ENCODE results near the gene SIDT2.

SIDT2 gene

DNA sequence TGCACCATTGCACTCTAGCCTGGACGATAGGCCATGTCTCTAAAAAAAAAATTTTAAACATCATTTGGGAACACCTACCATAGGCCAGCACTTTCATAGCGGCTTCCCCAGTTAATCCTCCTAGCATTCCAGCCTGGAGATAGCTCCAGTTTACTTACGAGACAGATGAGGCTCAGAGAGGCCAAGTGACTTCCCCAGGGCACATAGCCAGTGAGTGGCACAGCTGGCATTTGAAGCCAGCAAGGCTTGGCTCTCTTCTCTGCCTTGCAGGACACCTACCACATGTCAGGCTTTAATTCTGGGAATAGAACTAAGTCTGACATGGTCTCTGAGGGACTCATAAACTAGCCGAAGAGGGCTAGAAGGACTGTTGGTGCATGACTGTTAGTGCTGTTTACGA lies 15.7 kb downstream of the SIDT2 start:
- H3K9me3 ChIP-seq (ENCODE audit: low read length) = no peaks in the 10 kb centered on the region
- no peak for TF ChIP-seq EZH2 (IDR thresholded peaks at IDR 0.05; ENCODE audit: borderline replicate concordance, low read length)
- TF ChIP-seq, protein P1, sequence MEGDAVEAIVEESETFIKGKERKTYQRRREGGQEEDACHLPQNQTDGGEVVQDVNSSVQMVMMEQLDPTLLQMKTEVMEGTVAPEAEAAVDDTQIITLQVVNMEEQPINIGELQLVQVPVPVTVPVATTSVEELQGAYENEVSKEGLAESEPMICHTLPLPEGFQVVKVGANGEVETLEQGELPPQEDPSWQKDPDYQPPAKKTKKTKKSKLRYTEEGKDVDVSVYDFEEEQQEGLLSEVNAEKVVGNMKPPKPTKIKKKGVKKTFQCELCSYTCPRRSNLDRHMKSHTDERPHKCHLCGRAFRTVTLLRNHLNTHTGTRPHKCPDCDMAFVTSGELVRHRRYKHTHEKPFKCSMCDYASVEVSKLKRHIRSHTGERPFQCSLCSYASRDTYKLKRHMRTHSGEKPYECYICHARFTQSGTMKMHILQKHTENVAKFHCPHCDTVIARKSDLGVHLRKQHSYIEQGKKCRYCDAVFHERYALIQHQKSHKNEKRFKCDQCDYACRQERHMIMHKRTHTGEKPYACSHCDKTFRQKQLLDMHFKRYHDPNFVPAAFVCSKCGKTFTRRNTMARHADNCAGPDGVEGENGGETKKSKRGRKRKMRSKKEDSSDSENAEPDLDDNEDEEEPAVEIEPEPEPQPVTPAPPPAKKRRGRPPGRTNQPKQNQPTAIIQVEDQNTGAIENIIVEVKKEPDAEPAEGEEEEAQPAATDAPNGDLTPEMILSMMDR (IDR thresholded peaks at IDR 0.05; ENCODE audit: low read length) = no peak
- no peaks in the 10 kb centered on the region for H4K20me1 ChIP-seq (ENCODE audit: insufficient read depth, low read length)
- no peak overlapping the region for H2AFZ ChIP-seq (ENCODE audit: low read length)
- H3F3A ChIP-seq (ENCODE audit: insufficient read depth, low read length) = no peaks in the 10 kb centered on the region
- peaks cover 8% of the 10 kb centered on the region for H3K36me3 ChIP-seq (ENCODE audit: insufficient read depth, low read length)
- no peaks in the 10 kb centered on the region for H3K27me3 ChIP-seq (ENCODE audit: insufficient read depth, low read length)
- no peak overlapping the region for H3K9ac ChIP-seq (ENCODE audit: low read length)
- H3K4me3 ChIP-seq (ENCODE audit: low read depth, low read length, poor library complexity, severe bottlenecking) = no peak overlapping the region
- no peaks in the 10 kb centered on the region for H3K9me2 ChIP-seq (ENCODE audit: low read depth, low read length)
- H3K79me2 ChIP-seq (ENCODE audit: insufficient read depth, low read length) = no peaks in the 10 kb centered on the region
- H3K27ac ChIP-seq (ENCODE audit: low read depth, low read length, poor library complexity, severe bottlenecking) = no peak overlapping the region
- H3K4me1 ChIP-seq (ENCODE audit: insufficient read depth, low read length, severe bottlenecking) = peaks cover 8% of the 10 kb centered on the region
- H3K4me2 ChIP-seq (ENCODE audit: low read length) = no peak overlapping the region

DNA sequence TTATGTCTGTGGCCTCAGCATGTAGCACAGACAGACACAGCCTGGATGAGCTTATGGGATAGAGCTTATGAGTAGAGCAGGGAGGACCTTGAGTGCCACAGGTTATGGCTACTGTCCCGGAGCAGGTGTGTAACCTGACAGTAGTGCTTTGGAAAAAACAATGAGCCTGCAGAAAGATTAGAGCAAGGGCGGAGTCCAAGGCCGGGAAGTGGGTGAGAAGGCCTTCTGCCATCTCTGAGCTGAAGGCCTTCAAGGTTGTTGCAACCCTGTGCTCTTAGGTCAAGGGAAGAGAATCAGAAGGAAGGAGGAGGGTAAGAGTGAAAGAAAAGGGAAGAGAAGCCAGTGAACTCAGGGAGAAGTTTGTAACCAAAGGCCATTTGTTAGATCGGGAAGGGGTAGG lies 16.7 kb downstream of the SIDT2 start:
- H4K20me1 ChIP-seq (ENCODE audit: insufficient read depth, low read length) = no peaks in the 10 kb centered on the region
- no peak overlapping the region for H3K27ac ChIP-seq (ENCODE audit: low read depth, low read length, poor library complexity, severe bottlenecking)
- no peak overlapping the region for H3K4me2 ChIP-seq (ENCODE audit: low read length)
- H3F3A ChIP-seq (ENCODE audit: insufficient read depth, low read length) = no peaks in the 10 kb centered on the region
- H3K4me3 ChIP-seq (ENCODE audit: low read depth, low read length, poor library complexity, severe bottlenecking) = no peak overlapping the region
- H2AFZ ChIP-seq (ENCODE audit: low read length) = no peak overlapping the region
- no peaks in the 10 kb centered on the region for H3K79me2 ChIP-seq (ENCODE audit: insufficient read depth, low read length)
- no peaks in the 10 kb centered on the region for H3K4me1 ChIP-seq (ENCODE audit: insufficient read depth, low read length, severe bottlenecking)
- no peak overlapping the region for H3K9ac ChIP-seq (ENCODE audit: low read length)
- H3K9me3 ChIP-seq (ENCODE audit: low read length) = no peaks in the 10 kb centered on the region
- no peaks in the 10 kb centered on the region for H3K27me3 ChIP-seq (ENCODE audit: insufficient read depth, low read length)
- H3K36me3 ChIP-seq (ENCODE audit: insufficient read depth, low read length) = no peaks in the 10 kb centered on the region; the same call in none of the 2 replicates
- H3K9me2 ChIP-seq (ENCODE audit: low read depth, low read length) = no peaks in the 10 kb centered on the region
- TF ChIP-seq, protein P1 (IDR thresholded peaks at IDR 0.05; ENCODE audit: low read length) = no peak
- no peak for TF ChIP-seq EZH2 (IDR thresholded peaks at IDR 0.05; ENCODE audit: borderline replicate concordance, low read length)

DNA sequence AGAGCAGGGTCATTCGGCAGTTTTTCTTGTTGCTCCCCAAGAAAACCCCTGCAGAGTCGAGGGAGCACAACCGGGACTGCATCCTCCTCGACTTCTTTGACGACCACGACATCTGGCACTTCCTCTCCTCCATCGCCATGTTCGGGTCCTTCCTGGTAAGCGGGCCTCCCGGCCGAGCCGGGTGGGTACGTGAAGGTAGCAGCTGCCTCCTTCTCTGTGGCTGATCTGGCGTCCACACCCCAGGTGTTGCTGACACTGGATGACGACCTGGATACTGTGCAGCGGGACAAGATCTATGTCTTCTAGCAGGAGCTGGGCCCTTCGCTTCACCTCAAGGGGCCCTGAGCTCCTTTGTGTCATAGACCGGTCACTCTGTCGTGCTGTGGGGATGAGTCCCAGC lies 17.2 kb downstream of the SIDT2 start:
- H3K4me2 ChIP-seq (ENCODE audit: low read length) = no peak overlapping the region
- H3K36me3 ChIP-seq (ENCODE audit: insufficient read depth, low read length) = no peaks in the 10 kb centered on the region; the same call in 1 of the 2 replicates
- no peak overlapping the region for H3K4me3 ChIP-seq (ENCODE audit: low read depth, low read length, poor library complexity, severe bottlenecking)
- no peak overlapping the region for H3K9ac ChIP-seq (ENCODE audit: low read length)
- H4K20me1 ChIP-seq (ENCODE audit: insufficient read depth, low read length) = no peaks in the 10 kb centered on the region
- H3K27me3 ChIP-seq (ENCODE audit: insufficient read depth, low read length) = no peaks in the 10 kb centered on the region
- H3K4me1 ChIP-seq (ENCODE audit: insufficient read depth, low read length, severe bottlenecking) = no peaks in the 10 kb centered on the region
- no peaks in the 10 kb centered on the region for H3K9me3 ChIP-seq (ENCODE audit: low read length)
- no peak overlapping the region for H3K27ac ChIP-seq (ENCODE audit: low read depth, low read length, poor library complexity, severe bottlenecking)
- no peaks in the 10 kb centered on the region for H3F3A ChIP-seq (ENCODE audit: insufficient read depth, low read length)
- no peaks in the 10 kb centered on the region for H3K79me2 ChIP-seq (ENCODE audit: insufficient read depth, low read length)
- H2AFZ ChIP-seq (ENCODE audit: low read length) = no peak overlapping the region
- no peak for TF ChIP-seq EZH2 (IDR thresholded peaks at IDR 0.05; ENCODE audit: borderline replicate concordance, low read length)
- TF ChIP-seq, protein P1 (IDR thresholded peaks at IDR 0.05; ENCODE audit: low read length) = no peak
- no peaks in the 10 kb centered on the region for H3K9me2 ChIP-seq (ENCODE audit: low read depth, low read length)

Measured in OCI-LY1 (cell line).